Nephron progenitor cell (in vitro differentiated cells): Measurements from ENCODE around the gene PROKR1.

Experiments
- DNase-seq: peaks from one replicate; pipeline ENCODE4 v3.0.0; 2021
- H3K27ac Mint-ChIP-seq: 2 replicates; pipeline ENCODE4 v1.8.0; 2021; ENCODE audit warnings: mild to moderate bottlenecking, moderate library complexity, mixed read lengths
- H3K27me3 Mint-ChIP-seq: 2 replicates; pipeline ENCODE4 v1.8.0; 2021; ENCODE audit warnings: mild to moderate bottlenecking, low read depth, mixed read lengths; ENCODE audit not compliant: poor library complexity
- H3K36me3 Mint-ChIP-seq: 2 replicates; pipeline ENCODE4 v1.8.0; 2021; ENCODE audit warnings: low read depth, mixed read lengths
- H3K4me1 Mint-ChIP-seq: 2 replicates; pipeline ENCODE4 v1.8.0; 2021; ENCODE audit warnings: mixed read lengths
- H3K4me3 Mint-ChIP-seq: 2 replicates; pipeline ENCODE4 v1.8.0; 2021; ENCODE audit warnings: mild to moderate bottlenecking, moderate library complexity, mixed read lengths
- H3K9me3 Mint-ChIP-seq: 2 replicates; pipeline ENCODE4 v1.8.0; 2021; ENCODE audit warnings: mild to moderate bottlenecking, moderate library complexity, mixed read lengths
- TF ChIP-seq, protein P1 (sequence below): fragments of 200-600 bp; sonication (generic); IDR thresholded peaks from 2 replicates; pipeline ENCODE4 v1.5.0; 2021; ENCODE audit warnings: antibody characterized with exemption

Gene PROKR1

DNA sequence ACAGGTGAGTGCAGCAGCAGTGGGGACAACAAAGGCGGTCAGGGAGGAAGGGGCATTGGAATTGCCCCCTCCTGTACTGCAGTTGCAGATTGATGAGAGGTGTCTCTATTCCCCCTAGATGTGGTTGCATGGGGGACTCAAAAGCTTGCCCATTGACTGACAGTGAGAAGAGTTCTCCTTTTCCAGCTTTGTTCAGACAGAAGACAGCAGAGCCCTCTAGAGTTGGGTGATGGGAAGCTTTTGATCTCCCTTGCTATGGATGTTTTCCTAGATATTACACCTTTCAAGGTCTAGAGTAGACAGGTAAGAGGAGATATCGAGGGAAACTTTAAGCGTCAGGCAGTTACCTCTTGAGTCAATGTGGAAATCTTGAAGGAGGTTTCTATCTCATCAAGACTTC lies 2.9 kb downstream of the PROKR1 start:
- Mint-ChIP-seq H3K27ac (no peak overlapping the region), H3K4me1 (peaks cover 11% of the 10 kb centered on the region), H3K27me3 (peaks cover 63% of the 10 kb centered on the region), H3K9me3 (peaks cover 14% of the 10 kb centered on the region), H3K4me3 (no peak overlapping the region), H3K36me3 (peaks cover 8% of the 10 kb centered on the region)
- TF ChIP-seq, protein P1, sequence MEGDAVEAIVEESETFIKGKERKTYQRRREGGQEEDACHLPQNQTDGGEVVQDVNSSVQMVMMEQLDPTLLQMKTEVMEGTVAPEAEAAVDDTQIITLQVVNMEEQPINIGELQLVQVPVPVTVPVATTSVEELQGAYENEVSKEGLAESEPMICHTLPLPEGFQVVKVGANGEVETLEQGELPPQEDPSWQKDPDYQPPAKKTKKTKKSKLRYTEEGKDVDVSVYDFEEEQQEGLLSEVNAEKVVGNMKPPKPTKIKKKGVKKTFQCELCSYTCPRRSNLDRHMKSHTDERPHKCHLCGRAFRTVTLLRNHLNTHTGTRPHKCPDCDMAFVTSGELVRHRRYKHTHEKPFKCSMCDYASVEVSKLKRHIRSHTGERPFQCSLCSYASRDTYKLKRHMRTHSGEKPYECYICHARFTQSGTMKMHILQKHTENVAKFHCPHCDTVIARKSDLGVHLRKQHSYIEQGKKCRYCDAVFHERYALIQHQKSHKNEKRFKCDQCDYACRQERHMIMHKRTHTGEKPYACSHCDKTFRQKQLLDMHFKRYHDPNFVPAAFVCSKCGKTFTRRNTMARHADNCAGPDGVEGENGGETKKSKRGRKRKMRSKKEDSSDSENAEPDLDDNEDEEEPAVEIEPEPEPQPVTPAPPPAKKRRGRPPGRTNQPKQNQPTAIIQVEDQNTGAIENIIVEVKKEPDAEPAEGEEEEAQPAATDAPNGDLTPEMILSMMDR: no peak
- DNase-seq: no peak

DNA sequence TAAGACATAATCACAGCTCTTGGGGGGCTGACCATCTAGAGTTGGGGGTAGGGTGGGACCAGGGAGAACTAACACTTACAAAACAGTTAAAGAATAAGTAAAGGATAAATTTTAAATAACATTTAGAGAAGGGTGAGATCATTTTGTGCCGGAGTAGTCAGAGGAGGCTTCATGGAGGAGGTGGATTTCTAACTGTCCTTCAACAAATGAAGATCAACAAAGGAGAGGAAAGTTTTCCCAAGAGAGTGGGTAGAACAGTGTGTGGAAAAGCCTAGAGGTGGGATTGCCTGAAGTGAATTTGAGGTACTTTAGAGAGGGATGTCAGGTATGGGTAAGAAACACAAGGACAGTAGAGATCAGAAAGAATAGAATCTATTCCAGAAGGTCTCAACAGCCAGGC lies 7.3 kb downstream of the PROKR1 start:
- Mint-ChIP-seq H3K27ac (no peak overlapping the region), H3K27me3 (peaks cover 32% of the 10 kb centered on the region), H3K36me3 (no peaks in the 10 kb centered on the region), H3K9me3 (no peaks in the 10 kb centered on the region), H3K4me1 (peaks cover 12% of the 10 kb centered on the region), H3K4me3 (no peak overlapping the region)
- no peak for DNase-seq
- TF ChIP-seq, protein P1: no peak

- H3K4me1 Mint-ChIP-seq: peaks cover 12% of the 10 kb centered on the region
- TF ChIP-seq, protein P1: no peak
- DNase-seq: no peak
- no peaks in the 10 kb centered on the region for H3K9me3 Mint-ChIP-seq
- H3K27ac Mint-ChIP-seq: no peak overlapping the region
- H3K36me3 Mint-ChIP-seq: no peaks in the 10 kb centered on the region
- H3K4me3 Mint-ChIP-seq: no peak overlapping the region
- H3K27me3 Mint-ChIP-seq: peaks cover 13% of the 10 kb centered on the region
Measured at GRCh38 chr2:68653034-68653433, 9.7 kb downstream of the PROKR1 start.

DNA sequence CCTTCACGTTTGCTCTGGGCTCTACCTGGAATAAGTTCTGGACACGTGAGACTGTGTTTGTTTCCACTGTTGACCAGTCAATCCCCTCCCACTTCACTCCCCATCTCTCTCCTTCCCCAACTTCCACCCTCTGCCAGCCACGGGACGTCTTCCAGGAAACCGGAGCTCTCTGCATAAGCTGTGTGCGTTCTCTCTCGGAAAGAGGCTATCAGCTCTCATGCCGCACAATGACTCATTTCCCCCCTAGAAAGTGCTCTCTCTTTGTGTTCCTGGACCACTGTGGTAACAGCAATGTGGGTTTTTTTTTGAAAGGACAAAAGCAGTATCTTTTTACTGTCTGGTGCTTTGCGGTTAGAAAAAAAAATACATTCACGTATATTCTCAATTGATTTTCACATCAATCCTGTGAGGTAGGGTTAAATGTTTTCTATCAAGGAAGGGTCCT lies 10.2 kb downstream of the PROKR1 start:
- no peak for DNase-seq
- Mint-ChIP-seq H3K4me3 (no peak overlapping the region), H3K36me3 (no peaks in the 10 kb centered on the region), H3K9me3 (no peaks in the 10 kb centered on the region), H3K4me1 (peaks cover 17% of the 10 kb centered on the region), H3K27me3 (peaks cover 8% of the 10 kb centered on the region), H3K27ac (no peak overlapping the region)
- TF ChIP-seq, protein P1: no peak

DNA sequence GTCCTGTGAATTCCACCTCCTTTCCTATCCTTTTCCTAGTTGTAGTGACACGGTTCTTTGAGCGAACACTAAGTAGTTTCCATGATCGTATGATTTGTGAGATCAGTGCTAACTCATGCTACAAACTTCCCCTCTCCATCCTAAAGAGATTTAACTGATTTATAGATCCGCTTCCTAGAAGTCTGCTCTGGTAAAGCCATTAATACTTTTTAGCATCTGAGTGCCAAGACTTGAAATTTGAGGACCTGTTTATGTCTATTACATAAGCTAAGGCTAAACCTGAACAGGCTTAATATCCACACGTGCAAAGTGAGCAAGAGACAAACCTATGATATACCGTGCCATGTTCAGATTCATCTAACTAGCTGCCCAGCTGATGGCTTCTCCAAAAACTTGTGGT lies 14.9 kb downstream of the PROKR1 start:
- no peak overlapping the region for H3K27ac Mint-ChIP-seq
- no peak overlapping the region for H3K4me3 Mint-ChIP-seq
- H3K4me1 Mint-ChIP-seq: peaks cover 30% of the 10 kb centered on the region
- H3K27me3 Mint-ChIP-seq: peaks cover 8% of the 10 kb centered on the region
- no peak for DNase-seq
- no peaks in the 10 kb centered on the region for H3K9me3 Mint-ChIP-seq
- H3K36me3 Mint-ChIP-seq: no peaks in the 10 kb centered on the region
- TF ChIP-seq, protein P1: no peak

GRCh38 chr2:68659081-68659480 lies 15.7 kb downstream of the PROKR1 start:
- Mint-ChIP-seq H3K4me1 (peaks cover 23% of the 10 kb centered on the region), H3K4me3 (no peak overlapping the region), H3K9me3 (no peaks in the 10 kb centered on the region), H3K27ac (no peak overlapping the region), H3K36me3 (no peaks in the 10 kb centered on the region), H3K27me3 (peaks cover 5% of the 10 kb centered on the region)
- TF ChIP-seq, protein P1: no peak
- no peak for DNase-seq
